Hepatocyte (in vitro differentiated cells): ENCODE measurements around the gene PTPRT. TPM values are rescaled to one million over a fixed set of nuclear protein-coding genes. Genes with fewer than 3 reads are reported as not detected.

Source experiments
- DNase-seq: peaks from one replicate; pipeline ENCODE4 v3.0.0-alpha.2; 2016; ENCODE audit warnings: low spot score
- H2AFZ ChIP-seq: fragments of 200-600 bp; sonication (generic); 2 replicates; pipeline ENCODE4 v1.6.0; 2016; ENCODE audit warnings: antibody characterized with exemption, mild to moderate bottlenecking
- H3K27ac ChIP-seq: fragments of 200-600 bp; sonication (generic); 2 replicates; pipeline ENCODE4 v1.5.1; 2016; ENCODE audit warnings: mild to moderate bottlenecking
- H3K27me3 ChIP-seq: fragments of 200-600 bp; sonication (generic); 2 replicates; pipeline ENCODE4 v1.6.1; 2016
- H3K36me3 ChIP-seq: fragments of 200-600 bp; sonication (generic); replicated peaks from 2 replicates; pipeline ENCODE4 v1.5.1; 2016; ENCODE audit warnings: low read depth; ENCODE audit not compliant: insufficient read depth
- H3K4me1 ChIP-seq: fragments of 200-600 bp; sonication (generic); 2 replicates; pipeline ENCODE4 v1.5.1; 2016; ENCODE audit warnings: mild to moderate bottlenecking, moderate library complexity; ENCODE audit not compliant: insufficient read depth
- H3K4me2 ChIP-seq: fragments of 200-600 bp; sonication (generic); 2 replicates; pipeline ENCODE4 v1.6.0; 2016
- H3K4me3 ChIP-seq: fragments of 200-600 bp; sonication (generic); 2 replicates; pipeline ENCODE4 v1.5.1; 2016; ENCODE audit warnings: mild to moderate bottlenecking
- H3K79me2 ChIP-seq: fragments of 200-600 bp; sonication (generic); 2 replicates; pipeline ENCODE4 v1.6.0; 2017; ENCODE audit warnings: mild to moderate bottlenecking
- H3K9me2 ChIP-seq: fragments of 200-600 bp; sonication (generic); replicated peaks from 2 replicates; pipeline ENCODE4 v1.6.0; 2017; ENCODE audit warnings: mild to moderate bottlenecking; ENCODE audit not compliant: insufficient read depth
- H3K9me3 ChIP-seq: fragments of 200-600 bp; sonication (generic); 2 replicates; pipeline ENCODE4 v1.5.1; 2016; ENCODE audit warnings: low read depth, mild to moderate bottlenecking
- H4K20me1 ChIP-seq: fragments of 200-600 bp; sonication (generic); 2 replicates; pipeline ENCODE4 v1.6.0; 2016; ENCODE audit warnings: mild to moderate bottlenecking; ENCODE audit not compliant: insufficient read depth, poor library complexity, severe bottlenecking
- EZH2 ChIP-seq: fragments of 200-600 bp; sonication (generic); IDR thresholded peaks from 2 replicates; pipeline ENCODE4 v1.6.1; 2016; ENCODE audit warnings: antibody characterized with exemption, mild to moderate bottlenecking, borderline replicate concordance
- EZH2phosphoT487 ChIP-seq: fragments of 200-600 bp; sonication (generic); IDR thresholded peaks from one replicate; pipeline ENCODE4 v1.6.1; 2018; ENCODE audit warnings: antibody characterized with exemption, mild to moderate bottlenecking, low read depth, moderate library complexity; ENCODE audit not compliant: unreplicated experiment, severe bottlenecking
- WGBS: methylation state at CpG from one replicate; pipeline ENCODE4 v1.1.6; 2016; ENCODE audit warnings: low lambda C conversion rate; ENCODE audit errors: missing lambda C conversion rate; 5-methylcytosine and 5-hydroxymethylcytosine counted together
- polyA plus RNA-seq: library from polyadenylated mRNA; unstranded; fragments of >200 nt; fragmentation: Nextera tagmentation; extraction: Ambion mirVana; gene quantifications from 2 replicates; pipeline ENCODE4 v1.2.1, GENCODE V29; 2016
- total RNA-seq: library from RNA; depleted of rRNA; stranded (reverse); fragments of >200 nt; gene quantifications from 2 replicates; pipeline ENCODE4 v1.2.3, GENCODE V29; 2014
- TF ChIP-seq, protein P1 (sequence below): fragments of 200-600 bp; sonication (generic); IDR thresholded peaks from 2 replicates; pipeline ENCODE4 v1.5.1; 2016; ENCODE audit warnings: antibody characterized with exemption, mild to moderate bottlenecking; ENCODE audit not compliant: poor library complexity

Gene PTPRT
- total and polyA plus RNA-seq, 2 experiments from 2014 or later: 0.47 to 0.83 TPM

GRCh38 chr20:42565235-42565995 is 624.3 kb downstream of the PTPRT start:
- Histone ChIP-seq H3K9me2 (no peaks in the 10 kb centered on the region), H3K4me2 (no peak overlapping the region), H3K4me1 (no peaks in the 10 kb centered on the region), H3K79me2 (no peaks in the 10 kb centered on the region), H3K36me3 (no peaks in the 10 kb centered on the region), H3K9me3 (no peaks in the 10 kb centered on the region), H3K4me3 (no peak overlapping the region), H3K27me3 (no peaks in the 10 kb centered on the region), H2AFZ (no peak overlapping the region), H4K20me1 (no peaks in the 10 kb centered on the region), H3K27ac (no peak overlapping the region)
- 67% methylated on average over 9 of the region's 9 CpGs for WGBS
- no peak for DNase-seq
- TF ChIP-seq, protein P1, sequence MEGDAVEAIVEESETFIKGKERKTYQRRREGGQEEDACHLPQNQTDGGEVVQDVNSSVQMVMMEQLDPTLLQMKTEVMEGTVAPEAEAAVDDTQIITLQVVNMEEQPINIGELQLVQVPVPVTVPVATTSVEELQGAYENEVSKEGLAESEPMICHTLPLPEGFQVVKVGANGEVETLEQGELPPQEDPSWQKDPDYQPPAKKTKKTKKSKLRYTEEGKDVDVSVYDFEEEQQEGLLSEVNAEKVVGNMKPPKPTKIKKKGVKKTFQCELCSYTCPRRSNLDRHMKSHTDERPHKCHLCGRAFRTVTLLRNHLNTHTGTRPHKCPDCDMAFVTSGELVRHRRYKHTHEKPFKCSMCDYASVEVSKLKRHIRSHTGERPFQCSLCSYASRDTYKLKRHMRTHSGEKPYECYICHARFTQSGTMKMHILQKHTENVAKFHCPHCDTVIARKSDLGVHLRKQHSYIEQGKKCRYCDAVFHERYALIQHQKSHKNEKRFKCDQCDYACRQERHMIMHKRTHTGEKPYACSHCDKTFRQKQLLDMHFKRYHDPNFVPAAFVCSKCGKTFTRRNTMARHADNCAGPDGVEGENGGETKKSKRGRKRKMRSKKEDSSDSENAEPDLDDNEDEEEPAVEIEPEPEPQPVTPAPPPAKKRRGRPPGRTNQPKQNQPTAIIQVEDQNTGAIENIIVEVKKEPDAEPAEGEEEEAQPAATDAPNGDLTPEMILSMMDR: no peak
- TF ChIP-seq EZH2: no peak
- TF ChIP-seq EZH2phosphoT487: no peak

- H3K27me3 ChIP-seq: no peaks in the 10 kb centered on the region
- H3K9me2 ChIP-seq: no peaks in the 10 kb centered on the region
- no peak overlapping the region for H3K27ac ChIP-seq
- H3K4me2 ChIP-seq: no peak overlapping the region
- DNase-seq: no peak
- H4K20me1 ChIP-seq: no peaks in the 10 kb centered on the region
- H3K9me3 ChIP-seq: no peaks in the 10 kb centered on the region
- no peak overlapping the region for H3K4me3 ChIP-seq
- H3K79me2 ChIP-seq: no peaks in the 10 kb centered on the region
- TF ChIP-seq, protein P1: no peak
- no peak for TF ChIP-seq EZH2phosphoT487
- TF ChIP-seq EZH2: no peak
- H3K4me1 ChIP-seq: no peaks in the 10 kb centered on the region
- WGBS: 86% methylated on average over 4 of the region's 4 CpGs
- no peak overlapping the region for H2AFZ ChIP-seq
- H3K36me3 ChIP-seq: no peaks in the 10 kb centered on the region
These were observed 630.0 kb downstream of the PTPRT start for GRCh38 chr20:42559665-42560064.

- H2AFZ ChIP-seq: no peak overlapping the region
- H3K36me3 ChIP-seq: no peaks in the 10 kb centered on the region
- H3K9me3 ChIP-seq: no peaks in the 10 kb centered on the region
- H3K27ac ChIP-seq: no peak overlapping the region
- H3K4me2 ChIP-seq: no peak overlapping the region
- DNase-seq: no peak
- H3K4me1 ChIP-seq: no peaks in the 10 kb centered on the region
- no peaks in the 10 kb centered on the region for H3K9me2 ChIP-seq
- no peaks in the 10 kb centered on the region for H4K20me1 ChIP-seq
- no peaks in the 10 kb centered on the region for H3K79me2 ChIP-seq
- TF ChIP-seq EZH2 (no peak), EZH2phosphoT487 (no peak)
- TF ChIP-seq, protein P1: no peak
- 80% methylated on average over 2 of the region's 2 CpGs for WGBS
- H3K4me3 ChIP-seq: no peak overlapping the region
- peaks cover 6% of the 10 kb centered on the region for H3K27me3 ChIP-seq
These were observed 633.1 kb downstream of the PTPRT start for GRCh38 chr20:42556575-42556974.
